SK-N-MC (cell line): Measurements from ENCODE around the gene CHI3L1.

Source experiments
- EZH2 ChIP-seq: fragments of 200-600 bp; sonication (generic); IDR thresholded peaks from one replicate; pipeline ENCODE4 v1.6.1; 2017; ENCODE audit warnings: antibody characterized with exemption
- FOXP2 ChIP-seq: optimal IDR thresholded peaks from 2 replicates; pipeline ENCODE3; 2011; ENCODE audit warnings: mild to moderate bottlenecking, moderate library complexity; ENCODE audit not compliant: insufficient read depth; ENCODE audit errors: extremely low read length, control extremely low read depth
- POLR2AphosphoS5 ChIP-seq: IDR thresholded peaks from 2 replicates; pipeline ENCODE4 v1.6.1; 2012; ENCODE audit warnings: mild to moderate bottlenecking, low read depth, low read length, borderline replicate concordance

- TF ChIP-seq FOXP2 (no peak), EZH2 (no peak), POLR2AphosphoS5 (no peak)
Measured at GRCh38 chr1:203168256-203168786, 18.2 kb downstream of the CHI3L1 start.
